B cell (primary cell): ENCODE data around the gene LEMD3. TPM values are rescaled to one million over a fixed set of nuclear protein-coding genes. Genes with fewer than 3 reads are reported as not detected.

Source experiments
- ATAC-seq: fragments of 200-7000 bp; cut with Tn5 transposase; one replicate; pipeline ENCODE4 v1.10.0; 2021; ENCODE audit warnings: low read depth, mild to moderate bottlenecking, moderate number of reproducible peaks, moderate library complexity
- CTCF ChIA-PET: fragments of 350-600 bp; sonication (Branson Sonifier 250); formaldehyde crosslinking; loops from one replicate; lab custom pipeline; 2021; ENCODE audit warnings: antibody characterized with exemption, inconsistent platforms; lab: Charles Lee
- POLR2A ChIA-PET: fragments of 350-600 bp; sonication (Branson Sonifier 250); formaldehyde crosslinking; loops from one replicate; lab custom pipeline; 2021; ENCODE audit warnings: antibody characterized with exemption; lab: Charles Lee
- DNase-seq: peaks from one replicate; pipeline ENCODE4 v3.0.0; 2013
- H2AFZ ChIP-seq: 2 replicates; pipeline ENCODE4 v1.6.1; 2012; ENCODE audit warnings: mild to moderate bottlenecking, low read depth, low read length; ENCODE audit not compliant: insufficient read depth, poor library complexity, severe bottlenecking
- H3K27ac ChIP-seq, 2 donors: 1 replicate in 1 of 2; 2 replicates in 1 of 2; pipeline ENCODE4 v1.5.1; 2012 to 2013; ENCODE audit warnings: low read length in 2 of 2, mild to moderate bottlenecking in 2 of 2, moderate library complexity in 1 of 2
- H3K27me3 ChIP-seq, 4 experiments: fragments of 200-600 bp in 1 of 4; sonication (generic) in 1 of 4; replicated peaks in 1 of 4; 1 replicate in 2 of 4; 2 replicates in 2 of 4; pipeline versions ENCODE4 v1.6.1 to v1.7.0; 2013 to 2016; ENCODE audit warnings: low read length in 3 of 4, mild to moderate bottlenecking in 2 of 4, mixed read lengths in 1 of 4, moderate library complexity in 1 of 4; ENCODE audit not compliant: insufficient read depth in 4 of 4, control insufficient read depth in 3 of 4; ENCODE audit errors: control extremely low read depth in 1 of 4
- H3K36me3 ChIP-seq, 2 experiments: replicated peaks in 1 of 2; 1 replicate in 1 of 2; 2 replicates in 1 of 2; pipeline versions ENCODE4 v1.6.1 to v1.7.1; 2013; ENCODE audit warnings: low read length in 1 of 2; ENCODE audit not compliant: insufficient read depth in 2 of 2, control insufficient read depth in 1 of 2; ENCODE audit errors: control extremely low read depth in 1 of 2, extremely low read depth in 1 of 2
- H3K4me1 ChIP-seq, 2 donors: fragments of 200-600 bp in 1 of 2; sonication (generic) in 1 of 2; 1 replicate in 1 of 2; 2 replicates in 1 of 2; pipeline versions ENCODE4 v1.5.1 to v1.6.1; 2013 to 2017; ENCODE audit warnings: low read length in 2 of 2; ENCODE audit not compliant: control insufficient read depth in 2 of 2, insufficient read depth in 2 of 2
- H3K4me2 ChIP-seq: replicated peaks from 2 replicates; pipeline ENCODE3; 2012; ENCODE audit warnings: mild to moderate bottlenecking, low read depth, low read length; ENCODE audit not compliant: poor library complexity, severe bottlenecking
- H3K4me3 ChIP-seq, 5 experiments: fragments of 200-600 bp in 1 of 5; sonication (generic) in 1 of 5; 1 replicate in 3 of 5; 2 replicates in 2 of 5; pipeline versions ENCODE4 v1.5.1 to v1.7.0; 2011 to 2016; ENCODE audit warnings: low read length in 4 of 5, mild to moderate bottlenecking in 4 of 5, low read depth in 2 of 5, control low read depth in 1 of 5, moderate library complexity in 1 of 5; ENCODE audit not compliant: insufficient read depth in 1 of 5; ENCODE audit errors: control extremely low read depth in 1 of 5, extremely low read depth in 1 of 5
- H3K79me2 ChIP-seq: fragments of 200-600 bp; sonication (generic); one replicate; pipeline ENCODE4 v1.6.0; 2016; ENCODE audit warnings: low read length; ENCODE audit not compliant: control insufficient read depth, insufficient read depth
- H3K9ac ChIP-seq: fragments of 200-600 bp; sonication (generic); 2 replicates; pipeline ENCODE4 v1.6.1; 2017; ENCODE audit warnings: mild to moderate bottlenecking, low read length, moderate library complexity
- H3K9me3 ChIP-seq, 3 donors: one replicate each; pipeline versions ENCODE4 v1.6.1 to v1.7.1; 2013; ENCODE audit warnings: low read length in 2 of 3; ENCODE audit not compliant: control insufficient read depth in 2 of 3, insufficient read depth in 1 of 3; ENCODE audit errors: control extremely low read depth in 1 of 3
- H4K20me1 ChIP-seq: 2 replicates; pipeline ENCODE4 v1.6.0; 2012; ENCODE audit warnings: mild to moderate bottlenecking, low read length; ENCODE audit not compliant: insufficient read depth, control insufficient read depth, poor library complexity, severe bottlenecking
- H3K27ac Mint-ChIP-seq: one replicate; pipeline ENCODE4 v1.8.0; 2021; ENCODE audit warnings: mixed read lengths
- H3K27me3 Mint-ChIP-seq: one replicate; pipeline ENCODE4 v1.8.0; 2021; ENCODE audit warnings: mixed read lengths
- H3K4me1 Mint-ChIP-seq: one replicate; pipeline ENCODE4 v1.8.0; 2021; ENCODE audit warnings: mixed read lengths
- H3K4me3 Mint-ChIP-seq: one replicate; pipeline ENCODE4 v1.8.0; 2021; ENCODE audit warnings: mixed read lengths
- H3K9me3 Mint-ChIP-seq: one replicate; pipeline ENCODE4 v1.8.0; 2022; ENCODE audit warnings: mixed read lengths; ENCODE audit not compliant: insufficient read depth
- EZH2 ChIP-seq: IDR thresholded peaks from 2 replicates; pipeline ENCODE4 v1.6.1; 2012; ENCODE audit warnings: borderline replicate concordance, low read depth, mild to moderate bottlenecking, moderate library complexity, low read length; ENCODE audit not compliant: insufficient read depth, poor library complexity, severe bottlenecking
- WGBS: methylation state at CpG from one replicate; pipeline ENCODE4 v1.1.5; 2013; ENCODE audit warnings: missing lambda C conversion rate; ENCODE audit not compliant: insufficient coverage; 5-methylcytosine and 5-hydroxymethylcytosine counted together
- intact Hi-C: fragments of 100-400 bp; cut with micrococcal nuclease; formaldehyde crosslinking; loops from one replicate; pipeline ENCODE4 v1.10.0; 2022
- polyA plus RNA-seq: library from polyadenylated mRNA; depleted of rRNA; stranded (reverse); fragments of >200 nt; gene quantifications from 2 replicates; pipeline ENCODE4 v1.2.3, GENCODE V29; 2012
- total RNA-seq, 2 donors: library from RNA; stranded (reverse); fragments of 120-200 nt in 1 of 2; gene quantifications; 1 replicate in 1 of 2; 2 replicates in 1 of 2; pipeline versions ENCODE4 v1.2.3 to v1.2.4, GENCODE V29; 2013 to 2022
- TF ChIP-seq, protein P1 (sequence below): fragments of 200-600 bp; IDR thresholded peaks from one replicate; pipeline ENCODE4 v1.8.0; 2022; ENCODE audit warnings: antibody characterized with exemption, mild to moderate bottlenecking

The LEMD3 gene
- total and polyA plus RNA-seq, 2 donors (not counting 1 experiment from before 2014, with no cell fraction given): 19.4 to 71.8 TPM

DNA sequence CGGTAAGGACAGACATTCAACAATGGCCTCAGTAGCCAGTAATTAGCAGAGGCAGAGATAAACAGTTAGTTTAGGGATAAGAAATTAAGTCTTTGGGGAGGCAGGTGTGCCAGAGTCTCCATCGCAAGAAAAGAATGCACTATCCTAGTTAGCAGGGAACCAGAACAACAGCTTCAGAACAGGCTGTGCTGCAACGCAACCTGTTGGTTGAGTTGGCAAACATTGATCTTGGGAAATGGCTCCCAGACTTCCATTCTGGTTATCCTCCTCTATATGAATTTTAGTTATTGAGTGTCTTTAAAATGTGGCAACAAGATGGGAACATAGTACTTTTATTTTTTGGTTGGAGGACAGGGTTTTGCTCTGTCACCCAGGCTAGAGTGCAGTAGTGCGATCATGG is 12.3 kb upstream of the LEMD3 start:
- no peak for TF ChIP-seq EZH2
- TF ChIP-seq, protein P1, sequence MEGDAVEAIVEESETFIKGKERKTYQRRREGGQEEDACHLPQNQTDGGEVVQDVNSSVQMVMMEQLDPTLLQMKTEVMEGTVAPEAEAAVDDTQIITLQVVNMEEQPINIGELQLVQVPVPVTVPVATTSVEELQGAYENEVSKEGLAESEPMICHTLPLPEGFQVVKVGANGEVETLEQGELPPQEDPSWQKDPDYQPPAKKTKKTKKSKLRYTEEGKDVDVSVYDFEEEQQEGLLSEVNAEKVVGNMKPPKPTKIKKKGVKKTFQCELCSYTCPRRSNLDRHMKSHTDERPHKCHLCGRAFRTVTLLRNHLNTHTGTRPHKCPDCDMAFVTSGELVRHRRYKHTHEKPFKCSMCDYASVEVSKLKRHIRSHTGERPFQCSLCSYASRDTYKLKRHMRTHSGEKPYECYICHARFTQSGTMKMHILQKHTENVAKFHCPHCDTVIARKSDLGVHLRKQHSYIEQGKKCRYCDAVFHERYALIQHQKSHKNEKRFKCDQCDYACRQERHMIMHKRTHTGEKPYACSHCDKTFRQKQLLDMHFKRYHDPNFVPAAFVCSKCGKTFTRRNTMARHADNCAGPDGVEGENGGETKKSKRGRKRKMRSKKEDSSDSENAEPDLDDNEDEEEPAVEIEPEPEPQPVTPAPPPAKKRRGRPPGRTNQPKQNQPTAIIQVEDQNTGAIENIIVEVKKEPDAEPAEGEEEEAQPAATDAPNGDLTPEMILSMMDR: no peak
- no peak overlapping the region for H3K4me3 ChIP-seq
- no peaks in the 10 kb centered on the region for H3K36me3 ChIP-seq
- Mint-ChIP-seq H3K4me3 (peak overlapping the region; percentile 14), H3K4me1 (peaks cover 14% of the 10 kb centered on the region), H3K9me3 (no peaks in the 10 kb centered on the region), H3K27me3 (peaks cover 11% of the 10 kb centered on the region), H3K27ac (peak overlapping the region; percentile 47)
- no peaks in the 10 kb centered on the region for H3K79me2 ChIP-seq
- H4K20me1 ChIP-seq: no peaks in the 10 kb centered on the region
- ChIA-PET POLR2A (no interaction called here), CTCF (interaction anchor here (0.7 to 2.1 kb wide), 2 partner anchors 12 to 33 kb away, joined by 4 to 10 read pairs; partner anchors contain the start of gene LEMD3)
- 100% methylated on average over 1 of the region's 4 CpGs for WGBS
- no peak for DNase-seq
- H2AFZ ChIP-seq: peak overlapping the region; percentile 67
- peak overlapping the region; percentile 56 for H3K4me2 ChIP-seq
- H3K4me1 ChIP-seq: peaks cover 11 to 16% of the 10 kb centered on the region in 2 donors
- no peak for ATAC-seq
- H3K9me3 ChIP-seq: no peaks in the 10 kb centered on the region
- H3K27ac ChIP-seq: peak overlapping the region in 1 of 2 donors; percentile 53
- peak overlapping the region; percentile 5 for H3K9ac ChIP-seq
- intact Hi-C loops: loop anchor here (2.0 kb wide), 1 partner anchor 14 kb away; no protein-coding TSS in a partner anchor
- H3K27me3 ChIP-seq: peaks cover 0 to 6% (median 2%) of the 10 kb centered on the region in 4 experiments

DNA sequence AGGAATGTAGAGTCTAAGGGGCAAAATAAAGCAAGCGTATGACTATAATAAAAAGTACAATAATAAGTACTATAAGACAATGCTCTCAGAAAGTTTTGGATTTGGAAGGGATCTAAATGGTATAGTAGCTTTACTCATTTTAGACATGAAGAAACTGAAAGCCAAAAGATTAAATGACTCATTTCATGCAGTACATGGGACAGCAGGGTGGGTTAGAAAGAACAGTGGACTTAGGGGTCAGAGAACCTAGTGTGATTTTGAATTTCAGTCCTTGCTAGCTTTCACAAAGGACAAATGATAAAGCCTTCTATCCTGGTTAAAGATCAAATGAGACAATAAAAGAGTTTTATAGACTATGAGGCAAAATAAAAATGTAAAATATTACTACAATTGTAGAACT is 6.8 kb upstream of the LEMD3 start:
- CTCF ChIA-PET: no interaction called here
- intact Hi-C loops: no loop called here
- peaks cover 0 to 6% (median 2%) of the 10 kb centered on the region in 4 experiments for H3K27me3 ChIP-seq
- H3K36me3 ChIP-seq: no peaks in the 10 kb centered on the region
- Mint-ChIP-seq H3K4me1 (no peaks in the 10 kb centered on the region), H3K27ac (no peak overlapping the region), H3K9me3 (no peaks in the 10 kb centered on the region), H3K27me3 (peaks cover 11% of the 10 kb centered on the region), H3K4me3 (no peak overlapping the region)
- H4K20me1 ChIP-seq: no peaks in the 10 kb centered on the region
- H3K9ac ChIP-seq: no peak overlapping the region
- DNase-seq (no peak), ATAC-seq (no peak)
- peaks cover 10% of the 10 kb centered on the region for H3K79me2 ChIP-seq
- H3K4me3 ChIP-seq: no peak overlapping the region
- TF ChIP-seq, protein P1: no peak
- TF ChIP-seq EZH2: no peak
- POLR2A ChIA-PET: no interaction called here
- H3K4me1 ChIP-seq: no peaks in the 10 kb centered on the region
- H3K4me2 ChIP-seq: no peak overlapping the region
- no peak overlapping the region for H3K27ac ChIP-seq
- no peaks in the 10 kb centered on the region for H3K9me3 ChIP-seq
- no CpG with 5 or more reads among the region's 1 CpG for WGBS
- no peak overlapping the region for H2AFZ ChIP-seq
